Spleen (tissue), 7 donors: ENCODE measurements around the gene CLEC16A.

Experiments
- POLR2AphosphoS5 ChIP-seq, 3 donors: sonication (generic); formaldehyde crosslinking; IDR thresholded peaks; one replicate each; pipeline ENCODE4 v1.5.1; 2017; ENCODE audit warnings: antibody characterized with exemption in 3 of 3
- TF ChIP-seq, protein P1 (sequence below), 11 experiments: fragments of 200-600 bp in 7 of 11; fragments of 450-650 bp in 4 of 11; sonication (generic) in 4 of 11; IDR thresholded peaks in 8 of 11; conservative IDR thresholded peaks in 3 of 11; 1 replicate in 7 of 11; 2 replicates in 4 of 11; pipeline versions ENCODE4 v1.4.0 to v1.8.0; 2016 to 2021; ENCODE audit warnings: antibody characterized with exemption in 11 of 11, inconsistent platforms in 4 of 11, mild to moderate bottlenecking in 1 of 11
- donor health status: DM: no; HTN: no; CAD: no; lungs with moderate emphysema.
- donor health status: DM: no; HTN: no; CAD: no.
- donor health status: DM: no; HTN: no; CAD: no.

DNA sequence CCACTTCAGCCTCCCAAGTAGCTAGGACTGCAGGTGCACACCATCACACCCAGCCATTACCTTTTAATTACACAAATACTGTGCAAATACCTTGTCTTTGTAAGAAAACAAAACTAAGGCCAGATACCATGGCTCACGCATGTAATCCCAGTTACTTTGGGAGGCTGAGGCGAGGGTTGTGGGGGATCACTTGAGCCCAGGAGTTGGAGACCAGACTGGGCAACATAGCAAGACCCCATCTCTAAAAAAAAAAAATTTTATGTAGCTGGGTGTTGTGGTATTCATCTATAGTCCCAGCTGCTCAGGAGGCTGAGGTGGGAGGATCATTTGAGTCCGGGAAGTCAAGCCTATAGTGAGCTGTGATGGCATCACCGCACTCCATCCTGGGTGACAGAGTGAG, 151.6 kb downstream of the CLEC16A start:
- TF ChIP-seq, protein P1, sequence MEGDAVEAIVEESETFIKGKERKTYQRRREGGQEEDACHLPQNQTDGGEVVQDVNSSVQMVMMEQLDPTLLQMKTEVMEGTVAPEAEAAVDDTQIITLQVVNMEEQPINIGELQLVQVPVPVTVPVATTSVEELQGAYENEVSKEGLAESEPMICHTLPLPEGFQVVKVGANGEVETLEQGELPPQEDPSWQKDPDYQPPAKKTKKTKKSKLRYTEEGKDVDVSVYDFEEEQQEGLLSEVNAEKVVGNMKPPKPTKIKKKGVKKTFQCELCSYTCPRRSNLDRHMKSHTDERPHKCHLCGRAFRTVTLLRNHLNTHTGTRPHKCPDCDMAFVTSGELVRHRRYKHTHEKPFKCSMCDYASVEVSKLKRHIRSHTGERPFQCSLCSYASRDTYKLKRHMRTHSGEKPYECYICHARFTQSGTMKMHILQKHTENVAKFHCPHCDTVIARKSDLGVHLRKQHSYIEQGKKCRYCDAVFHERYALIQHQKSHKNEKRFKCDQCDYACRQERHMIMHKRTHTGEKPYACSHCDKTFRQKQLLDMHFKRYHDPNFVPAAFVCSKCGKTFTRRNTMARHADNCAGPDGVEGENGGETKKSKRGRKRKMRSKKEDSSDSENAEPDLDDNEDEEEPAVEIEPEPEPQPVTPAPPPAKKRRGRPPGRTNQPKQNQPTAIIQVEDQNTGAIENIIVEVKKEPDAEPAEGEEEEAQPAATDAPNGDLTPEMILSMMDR (IDR thresholded peaks at IDR 0.05 in 8 of 11, conservative IDR thresholded peaks at IDR 0.05 in 3 of 11) = no peak
- TF ChIP-seq POLR2AphosphoS5 (IDR thresholded peaks at IDR 0.05) = no peak
